Measurements from ENCODE around the gene TCF12.

The TCF12 gene

DNA sequence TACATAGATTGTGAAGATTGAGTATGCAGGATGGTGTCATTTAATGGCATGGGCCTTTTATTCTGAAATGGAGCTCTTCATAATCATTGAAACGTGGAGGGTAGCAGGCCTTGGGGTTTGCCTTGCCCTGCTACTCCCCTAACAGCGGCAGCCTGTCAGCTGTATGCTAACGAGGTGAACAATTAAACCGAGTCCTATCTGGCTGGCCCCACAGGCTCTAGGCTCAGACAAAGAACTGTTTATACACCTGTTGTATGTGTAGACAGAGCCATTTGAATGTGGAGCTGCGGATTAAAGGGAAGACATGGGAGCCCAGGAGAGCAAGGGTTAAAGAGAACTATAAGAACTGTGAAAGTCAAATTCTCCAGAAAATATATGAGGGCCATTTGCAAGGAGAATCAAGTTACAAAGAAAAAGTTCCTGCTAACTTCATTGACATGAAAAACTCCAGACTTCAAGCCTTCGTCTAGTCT lies 341.2 kb downstream of the TCF12 start:
- TF ChIP-seq, protein P1, sequence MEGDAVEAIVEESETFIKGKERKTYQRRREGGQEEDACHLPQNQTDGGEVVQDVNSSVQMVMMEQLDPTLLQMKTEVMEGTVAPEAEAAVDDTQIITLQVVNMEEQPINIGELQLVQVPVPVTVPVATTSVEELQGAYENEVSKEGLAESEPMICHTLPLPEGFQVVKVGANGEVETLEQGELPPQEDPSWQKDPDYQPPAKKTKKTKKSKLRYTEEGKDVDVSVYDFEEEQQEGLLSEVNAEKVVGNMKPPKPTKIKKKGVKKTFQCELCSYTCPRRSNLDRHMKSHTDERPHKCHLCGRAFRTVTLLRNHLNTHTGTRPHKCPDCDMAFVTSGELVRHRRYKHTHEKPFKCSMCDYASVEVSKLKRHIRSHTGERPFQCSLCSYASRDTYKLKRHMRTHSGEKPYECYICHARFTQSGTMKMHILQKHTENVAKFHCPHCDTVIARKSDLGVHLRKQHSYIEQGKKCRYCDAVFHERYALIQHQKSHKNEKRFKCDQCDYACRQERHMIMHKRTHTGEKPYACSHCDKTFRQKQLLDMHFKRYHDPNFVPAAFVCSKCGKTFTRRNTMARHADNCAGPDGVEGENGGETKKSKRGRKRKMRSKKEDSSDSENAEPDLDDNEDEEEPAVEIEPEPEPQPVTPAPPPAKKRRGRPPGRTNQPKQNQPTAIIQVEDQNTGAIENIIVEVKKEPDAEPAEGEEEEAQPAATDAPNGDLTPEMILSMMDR (conservative IDR thresholded peaks at IDR 0.05; ENCODE audit: low read length): no peak
- DNase-seq (ENCODE audit: low read depth): no peak
- H3K4me3 ChIP-seq (ENCODE audit: low read length): no peak overlapping the region

DNA sequence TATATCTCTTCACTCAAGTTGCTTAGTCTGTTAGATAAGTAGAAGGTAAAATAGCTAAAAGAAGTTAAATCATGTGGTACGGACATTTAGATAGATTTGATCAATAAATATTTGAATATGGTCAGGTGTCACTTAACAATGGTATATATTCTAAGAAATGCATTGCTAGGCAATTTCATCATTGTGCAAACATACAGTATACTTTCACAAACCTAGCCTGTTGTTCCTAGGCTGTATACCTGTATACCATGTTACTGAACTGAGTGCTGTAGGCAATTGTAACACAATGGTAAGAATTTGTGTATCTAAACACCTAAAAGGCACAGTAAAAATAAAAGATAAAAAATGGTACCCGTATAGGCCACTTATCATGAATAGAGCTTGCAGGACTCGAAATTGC lies 345.1 kb downstream of the TCF12 start:
- H3K4me3 ChIP-seq (ENCODE audit: low read length): no peak overlapping the region
- TF ChIP-seq, protein P1 (conservative IDR thresholded peaks at IDR 0.05; ENCODE audit: low read length): no peak
- no peak for DNase-seq (ENCODE audit: low read depth)

DNA sequence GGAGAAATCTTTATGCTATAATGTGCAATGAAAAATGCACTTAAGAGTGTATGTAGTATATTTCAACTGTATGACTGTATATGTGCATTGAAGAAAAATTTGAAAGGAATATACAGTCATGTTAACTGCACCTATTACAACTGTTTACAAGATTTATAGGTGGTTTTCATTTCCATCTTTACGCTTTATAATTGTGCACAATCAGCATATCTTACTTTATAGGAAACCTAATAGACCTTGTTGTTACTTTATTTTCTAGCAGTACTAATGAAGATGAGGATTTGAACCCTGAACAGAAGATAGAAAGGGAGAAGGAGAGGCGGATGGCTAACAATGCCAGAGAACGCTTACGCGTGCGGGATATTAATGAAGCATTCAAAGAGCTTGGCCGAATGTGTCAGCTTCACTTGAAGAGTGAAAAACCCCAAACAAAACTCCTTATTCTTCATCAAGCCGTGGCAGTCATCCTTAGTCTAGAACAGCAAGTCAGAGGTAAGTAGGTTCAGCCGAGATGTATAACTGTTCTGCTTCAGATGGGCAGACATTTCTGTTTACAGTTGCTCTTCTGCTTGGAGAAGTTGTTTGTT lies 354.4 kb downstream of the TCF12 start:
- TF ChIP-seq, protein P1 (conservative IDR thresholded peaks at IDR 0.05; ENCODE audit: low read length): no peak
- H3K4me3 ChIP-seq (ENCODE audit: low read length): no peak overlapping the region
- DNase-seq (ENCODE audit: low read depth): no peak

DNA sequence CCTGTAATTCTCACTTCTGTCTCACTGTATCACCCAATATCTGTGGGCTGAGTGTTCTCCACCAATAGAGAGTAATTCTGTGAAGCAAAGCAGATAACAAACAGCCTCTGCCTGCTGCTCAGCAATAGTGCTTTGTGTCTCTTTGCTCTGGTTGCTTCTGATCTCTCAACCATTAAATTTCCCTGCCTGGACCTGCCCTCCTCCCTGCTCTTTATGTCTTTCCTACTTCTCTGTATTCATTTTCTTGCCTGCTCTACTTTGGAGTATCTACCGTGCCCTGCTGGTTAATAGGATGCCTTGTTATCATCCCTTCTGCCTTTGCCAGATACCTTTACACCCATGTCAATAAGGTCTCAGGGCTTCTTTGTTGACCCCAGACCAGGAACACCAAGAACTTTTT lies 355.0 kb downstream of the TCF12 start:
- TF ChIP-seq, protein P1 (conservative IDR thresholded peaks at IDR 0.05; ENCODE audit: low read length): no peak
- no peak for DNase-seq (ENCODE audit: low read depth)
- no peak overlapping the region for H3K4me3 ChIP-seq (ENCODE audit: low read length)

DNA sequence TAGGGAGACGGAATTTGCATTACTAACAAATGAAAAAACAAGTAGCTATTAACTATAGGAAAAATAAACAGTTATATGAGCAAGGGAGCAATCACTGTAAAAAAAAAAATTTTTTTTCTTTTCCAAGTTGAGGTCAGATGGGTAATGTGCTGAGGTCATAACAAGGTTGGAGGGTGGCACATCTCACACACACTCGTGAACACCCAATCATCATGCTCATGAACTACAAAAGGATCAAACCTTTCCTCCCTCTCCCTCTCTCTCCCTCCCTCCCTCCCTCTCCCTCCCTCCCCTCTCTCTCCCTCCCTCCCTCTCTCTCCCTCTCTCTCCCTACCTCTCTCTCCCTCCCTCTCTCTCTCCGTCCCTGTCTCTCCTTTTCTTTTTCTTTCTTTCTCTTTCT lies 360.0 kb downstream of the TCF12 start:
- TF ChIP-seq, protein P1 (conservative IDR thresholded peaks at IDR 0.05; ENCODE audit: low read length): no peak
- no peak for DNase-seq (ENCODE audit: low read depth)
- no peak overlapping the region for H3K4me3 ChIP-seq (ENCODE audit: low read length)

DNA sequence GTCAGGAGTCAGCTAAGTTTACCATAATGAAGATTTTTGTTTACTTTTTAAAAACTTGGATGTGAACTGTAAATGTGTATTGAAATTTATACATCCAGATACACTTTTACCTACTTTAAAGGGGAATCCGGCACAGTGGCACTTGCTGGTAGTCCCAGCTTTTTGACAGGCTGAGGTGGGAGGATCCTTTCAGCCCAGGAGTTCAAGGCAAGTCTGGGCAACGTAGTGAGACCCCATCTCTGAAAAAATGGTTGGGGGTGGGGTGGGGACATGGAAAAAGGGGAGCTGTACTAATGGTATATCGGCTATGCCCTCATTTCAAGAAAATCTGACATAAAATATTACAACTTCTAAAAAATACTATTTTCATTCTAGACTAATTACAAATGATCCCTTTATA lies 362.0 kb downstream of the TCF12 start:
- H3K4me3 ChIP-seq (ENCODE audit: low read length): no peak overlapping the region
- no peak for DNase-seq (ENCODE audit: low read depth)
- TF ChIP-seq, protein P1 (conservative IDR thresholded peaks at IDR 0.05; ENCODE audit: low read length): no peak

DNA sequence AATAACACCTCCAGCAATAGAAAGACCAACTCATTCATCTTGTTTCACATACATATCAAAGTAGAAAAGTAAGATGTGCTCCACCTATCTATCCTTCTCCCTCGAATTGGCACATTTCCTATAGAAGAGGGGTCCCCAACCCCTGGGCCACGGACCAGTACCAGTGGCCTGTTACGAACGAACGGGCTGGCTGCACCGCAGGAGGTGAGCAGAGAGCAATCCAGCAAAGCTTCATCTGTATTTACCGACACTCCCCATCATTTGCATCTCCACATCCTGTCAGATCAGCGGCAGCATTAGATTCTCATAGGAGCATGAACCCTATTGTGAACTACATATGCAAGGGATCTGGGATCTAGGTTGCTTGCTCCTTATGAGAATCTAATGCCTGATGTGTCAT lies 362.9 kb downstream of the TCF12 start:
- no peak for DNase-seq (ENCODE audit: low read depth)
- TF ChIP-seq, protein P1 (conservative IDR thresholded peaks at IDR 0.05; ENCODE audit: low read length): no peak
- H3K4me3 ChIP-seq (ENCODE audit: low read length): no peak overlapping the region
